HG03342 (cell line): Measurements from ENCODE around the gene FKBP11.
"Not testable (repeated sequence)": the region's sequence is repeated elsewhere in the genome, so short reads cannot be mapped to it uniquely, and the experiment has no call there.

Experiments used
- ATAC-seq: cut with Tn5 transposase; IDR thresholded peaks from one replicate; pipeline ENCODE4 v1.9.1; 2021; ENCODE audit warnings: mild to moderate bottlenecking, moderate library complexity; ENCODE audit not compliant: unreplicated experiment

Gene FKBP11

GRCh38 chr12:48917857-48918537 lies 7.3 kb downstream of the FKBP11 start:
- ATAC-seq = no peak

- ATAC-seq = no peak
Measured at GRCh38 chr12:48910196-48910595, 15.1 kb downstream of the FKBP11 start.

GRCh38 chr12:48909698-48910097 lies 15.6 kb downstream of the FKBP11 start:
- not testable (repeated sequence) for ATAC-seq

- ATAC-seq = no peak
Measured at GRCh38 chr12:48907245-48907644, 18.0 kb downstream of the FKBP11 start.

GRCh38 chr12:48903982-48904411 lies 21.3 kb downstream of the FKBP11 start:
- peak; percentile 87 for ATAC-seq

- no peak for ATAC-seq
Measured at GRCh38 chr12:48903363-48903981, 21.8 kb downstream of the FKBP11 start.

GRCh38 chr12:48901278-48901677 lies 24.0 kb downstream of the FKBP11 start:
- ATAC-seq = no peak

- ATAC-seq = no peak
Measured at GRCh38 chr12:48899651-48900050, 25.6 kb downstream of the FKBP11 start.

- no peak for ATAC-seq
Measured at GRCh38 chr12:48894271-48894670, 31.0 kb downstream of the FKBP11 start.

- ATAC-seq = peak; percentile 88
Measured at GRCh38 chr12:48890657-48891418, 34.5 kb downstream of the FKBP11 start.

GRCh38 chr12:48889679-48890078 lies 35.6 kb downstream of the FKBP11 start:
- ATAC-seq = no peak

- no peak for ATAC-seq
Measured at GRCh38 chr12:48883305-48884161, 41.8 kb downstream of the FKBP11 start.

- ATAC-seq = no peak
Measured at GRCh38 chr12:48882972-48883304, 42.4 kb downstream of the FKBP11 start.

GRCh38 chr12:48882315-48882687 lies 43.0 kb downstream of the FKBP11 start:
- ATAC-seq = no peak

- no peak for ATAC-seq
Measured at GRCh38 chr12:48881686-48882314, 43.5 kb downstream of the FKBP11 start.

- ATAC-seq = no peak
Measured at GRCh38 chr12:48880647-48881046, 44.6 kb downstream of the FKBP11 start.

GRCh38 chr12:48878548-48878947 lies 46.7 kb downstream of the FKBP11 start:
- no peak for ATAC-seq

- ATAC-seq = no peak
Measured at GRCh38 chr12:48875944-48876515, 49.3 kb downstream of the FKBP11 start.

GRCh38 chr12:48873534-48873933 lies 51.8 kb downstream of the FKBP11 start:
- ATAC-seq = not testable (repeated sequence)

GRCh38 chr12:48873096-48873495 lies 52.2 kb downstream of the FKBP11 start:
- ATAC-seq = no peak
